ENCODE measurements around the gene MED13L.

Gene MED13L

DNA sequence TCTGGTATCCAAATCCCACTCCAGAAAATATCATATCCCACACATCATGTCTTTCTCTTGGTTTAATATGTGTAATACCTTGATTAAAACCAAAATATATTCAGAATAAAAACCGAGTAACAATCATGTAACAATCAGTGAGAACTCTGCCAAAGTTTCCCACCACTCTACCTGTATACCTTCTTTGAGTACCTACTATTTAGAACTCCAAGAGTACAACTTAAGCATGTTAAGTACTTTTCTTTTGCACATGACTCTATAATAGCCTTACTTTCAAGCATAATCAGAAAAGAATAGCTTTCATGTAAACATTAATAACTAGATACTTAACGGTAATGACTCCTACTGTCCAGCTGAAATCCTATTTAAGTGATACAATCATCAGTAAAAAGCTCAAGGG is 223.2 kb downstream of the MED13L start:
- Histone ChIP-seq H3K27me3 (no peaks in the 10 kb centered on the region), H3K36me3 (no peaks in the 10 kb centered on the region), H3K4me1 (peaks cover 0 to 74% (median 26%) of the 10 kb centered on the region in 4 donors), H3K9me3 (no peaks in the 10 kb centered on the region), H3K27ac (no peak overlapping the region), H3K4me3 (no peak overlapping the region)
- DNase-seq: no peak
- TF ChIP-seq, protein P1, sequence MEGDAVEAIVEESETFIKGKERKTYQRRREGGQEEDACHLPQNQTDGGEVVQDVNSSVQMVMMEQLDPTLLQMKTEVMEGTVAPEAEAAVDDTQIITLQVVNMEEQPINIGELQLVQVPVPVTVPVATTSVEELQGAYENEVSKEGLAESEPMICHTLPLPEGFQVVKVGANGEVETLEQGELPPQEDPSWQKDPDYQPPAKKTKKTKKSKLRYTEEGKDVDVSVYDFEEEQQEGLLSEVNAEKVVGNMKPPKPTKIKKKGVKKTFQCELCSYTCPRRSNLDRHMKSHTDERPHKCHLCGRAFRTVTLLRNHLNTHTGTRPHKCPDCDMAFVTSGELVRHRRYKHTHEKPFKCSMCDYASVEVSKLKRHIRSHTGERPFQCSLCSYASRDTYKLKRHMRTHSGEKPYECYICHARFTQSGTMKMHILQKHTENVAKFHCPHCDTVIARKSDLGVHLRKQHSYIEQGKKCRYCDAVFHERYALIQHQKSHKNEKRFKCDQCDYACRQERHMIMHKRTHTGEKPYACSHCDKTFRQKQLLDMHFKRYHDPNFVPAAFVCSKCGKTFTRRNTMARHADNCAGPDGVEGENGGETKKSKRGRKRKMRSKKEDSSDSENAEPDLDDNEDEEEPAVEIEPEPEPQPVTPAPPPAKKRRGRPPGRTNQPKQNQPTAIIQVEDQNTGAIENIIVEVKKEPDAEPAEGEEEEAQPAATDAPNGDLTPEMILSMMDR (IDR thresholded peaks at IDR 0.05): no peak
- intact Hi-C loops (cut with DNase I; ENCODE audit: low total_unique reads): no loop called here

DNA sequence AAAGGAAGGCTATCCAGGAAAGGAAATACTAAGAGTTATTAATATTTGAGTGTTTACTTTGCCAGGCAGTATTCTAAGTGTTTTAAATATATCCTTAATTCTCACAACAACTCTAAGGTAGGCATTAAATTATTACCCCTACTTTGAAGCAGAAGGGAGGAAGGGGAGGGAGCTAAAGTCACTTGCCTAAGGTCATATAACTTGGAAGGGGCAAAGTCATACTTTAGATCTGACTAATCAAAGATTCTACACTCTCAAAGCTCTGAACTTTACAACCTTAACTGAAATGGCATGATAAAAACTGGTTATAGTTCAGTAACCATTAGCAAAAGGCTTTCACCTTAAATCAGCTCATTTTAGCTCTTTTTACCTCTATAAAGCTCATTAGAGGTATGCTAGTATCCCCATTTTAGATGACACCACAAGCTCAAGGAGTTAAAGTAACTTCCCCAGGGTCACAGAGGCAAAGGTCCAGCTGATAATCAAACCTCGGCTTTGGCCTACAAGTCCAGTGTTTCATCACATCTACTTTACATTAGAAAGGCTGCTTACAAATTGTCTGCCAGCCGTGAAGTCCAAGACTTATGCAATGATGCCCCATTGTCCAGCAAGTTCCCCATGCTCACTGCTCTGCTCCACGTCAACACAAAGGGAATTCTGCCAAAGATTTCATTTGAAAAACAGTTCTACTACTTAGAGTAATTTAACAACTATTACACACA is 223.9 kb downstream of the MED13L start:
- no peak overlapping the region for H3K4me3 ChIP-seq
- H3K9me3 ChIP-seq: no peaks in the 10 kb centered on the region
- H3K36me3 ChIP-seq: no peaks in the 10 kb centered on the region
- peak overlapping the region in 1 of 2 donors; percentile 14 for H3K27ac ChIP-seq
- peak; percentile 75 to 78 for DNase-seq
- H3K27me3 ChIP-seq: no peaks in the 10 kb centered on the region
- H3K4me1 ChIP-seq: peaks cover 0 to 77% (median 30%) of the 10 kb centered on the region in 4 donors
- TF ChIP-seq, protein P1 (IDR thresholded peaks at IDR 0.05): no peak
- intact Hi-C loops (cut with DNase I; ENCODE audit: low total_unique reads): no loop called here

DNA sequence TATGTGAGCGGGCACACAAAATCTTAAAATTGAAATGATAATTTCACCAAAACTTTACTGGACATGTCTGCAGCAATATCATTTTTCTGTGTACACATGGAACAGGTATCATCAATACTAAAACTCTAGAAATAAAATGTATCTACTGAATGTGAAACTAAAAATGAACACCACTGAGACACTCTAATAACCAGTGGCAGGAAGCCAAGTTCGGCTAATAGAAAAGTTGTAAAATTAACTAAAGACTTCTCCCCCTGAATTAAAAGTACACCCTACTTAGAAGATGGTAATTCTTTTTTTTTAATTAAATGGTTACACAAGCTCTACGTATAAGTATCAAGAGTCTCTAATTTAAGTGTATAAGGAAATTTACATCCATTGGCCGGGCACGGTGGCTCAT is 227.2 kb downstream of the MED13L start:
- H3K4me1 ChIP-seq: peaks cover 0 to 88% (median 32%) of the 10 kb centered on the region in 4 donors
- H3K36me3 ChIP-seq: no peaks in the 10 kb centered on the region
- TF ChIP-seq, protein P1 (IDR thresholded peaks at IDR 0.05): no peak
- no peak overlapping the region for H3K27ac ChIP-seq
- no peaks in the 10 kb centered on the region for H3K27me3 ChIP-seq
- no peak for DNase-seq
- no peaks in the 10 kb centered on the region for H3K9me3 ChIP-seq
- intact Hi-C loops (cut with DNase I; ENCODE audit: low total_unique reads): no loop called here
- no peak overlapping the region for H3K4me3 ChIP-seq

DNA sequence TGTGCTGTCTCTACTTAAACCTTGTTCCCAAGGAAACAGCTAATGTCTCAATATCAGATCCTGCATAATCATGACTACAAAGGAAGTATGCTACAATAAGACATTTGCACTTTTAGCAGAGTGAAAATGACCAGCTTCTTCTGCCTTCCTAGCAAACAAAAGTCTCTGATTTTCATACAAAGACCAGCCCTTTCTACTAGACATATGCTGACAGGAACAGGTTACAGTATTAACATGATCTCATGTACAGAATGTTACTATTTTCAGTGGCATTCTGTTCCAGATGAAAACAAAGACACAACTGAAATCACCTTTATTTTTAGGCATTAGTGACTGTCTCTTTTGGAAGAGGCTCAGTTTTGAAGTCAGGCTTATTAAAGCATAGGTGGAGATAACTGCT is 228.6 kb downstream of the MED13L start:
- H3K4me1 ChIP-seq: peaks cover 0 to 88% (median 39%) of the 10 kb centered on the region in 4 donors

DNA sequence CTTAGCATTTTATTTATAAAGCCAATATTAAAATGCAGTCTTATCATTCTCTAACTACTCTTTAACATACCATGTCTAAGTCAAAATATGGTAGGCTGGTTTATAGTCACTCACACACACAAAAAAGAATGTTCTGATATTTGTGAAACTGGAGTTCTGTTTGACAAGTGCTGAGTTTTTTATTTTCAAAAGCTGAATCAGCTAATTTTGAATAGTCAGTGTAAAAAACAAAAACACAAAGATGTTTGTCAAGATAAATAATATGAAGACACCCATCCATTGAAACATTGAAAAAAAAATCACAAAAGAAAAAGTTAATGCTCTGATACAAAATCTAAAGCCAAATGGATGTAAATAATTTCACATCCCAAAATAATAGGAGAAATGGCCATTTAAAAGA is 231.5 kb downstream of the MED13L start:
- Histone ChIP-seq H3K27me3 (no peaks in the 10 kb centered on the region), H3K36me3 (no peaks in the 10 kb centered on the region), H3K9me3 (no peaks in the 10 kb centered on the region), H3K4me1 (peaks cover 0 to 76% (median 30%) of the 10 kb centered on the region in 4 donors), H3K27ac (no peak overlapping the region), H3K4me3 (no peak overlapping the region)
- no peak for DNase-seq
- intact Hi-C loops (cut with DNase I; ENCODE audit: low total_unique reads): no loop called here
- TF ChIP-seq, protein P1 (IDR thresholded peaks at IDR 0.05): no peak

More for the DNA sequence above, 228.6 kb downstream of the MED13L start:
- DNase-seq: no peak
- Histone ChIP-seq H3K27ac (no peak overlapping the region), H3K4me3 (no peak overlapping the region), H3K27me3 (no peaks in the 10 kb centered on the region), H3K36me3 (no peaks in the 10 kb centered on the region), H3K9me3 (no peaks in the 10 kb centered on the region)
- intact Hi-C loops (cut with DNase I; ENCODE audit: low total_unique reads): no loop called here
- TF ChIP-seq, protein P1 (IDR thresholded peaks at IDR 0.05): no peak

Data from tibial artery (tissue), 4 donors.